Measurements from ENCODE around the gene KDM1B.
"Not testable (repeated sequence)": the region's sequence is repeated elsewhere in the genome, so short reads cannot be mapped to it uniquely, and the experiment has no call there.

KDM1B gene

GRCh38 chr6:18228590-18228989 lies 73.4 kb downstream of the KDM1B start:
- DNase-seq, ATAC-seq: not testable (repeated sequence)

DNA sequence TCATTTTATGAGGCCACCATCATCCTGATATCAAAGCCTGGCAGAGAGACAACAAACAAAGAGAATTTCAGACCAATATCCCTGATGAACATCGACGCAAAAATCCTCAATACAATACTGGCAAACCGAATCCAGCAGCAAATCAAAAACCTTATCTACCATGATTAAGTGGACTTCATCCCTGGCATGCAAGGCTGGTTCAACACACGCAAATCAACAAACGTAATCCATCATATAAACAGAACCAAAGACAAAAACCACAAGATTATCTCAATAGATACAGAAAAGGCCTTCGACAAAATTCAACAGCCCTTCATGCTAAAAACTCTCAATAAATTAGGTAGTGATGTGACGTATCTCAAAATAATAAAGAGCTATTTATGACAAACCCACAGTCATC lies 76.6 kb downstream of the KDM1B start:
- not testable (repeated sequence) for ATAC-seq, DNase-seq

DNA sequence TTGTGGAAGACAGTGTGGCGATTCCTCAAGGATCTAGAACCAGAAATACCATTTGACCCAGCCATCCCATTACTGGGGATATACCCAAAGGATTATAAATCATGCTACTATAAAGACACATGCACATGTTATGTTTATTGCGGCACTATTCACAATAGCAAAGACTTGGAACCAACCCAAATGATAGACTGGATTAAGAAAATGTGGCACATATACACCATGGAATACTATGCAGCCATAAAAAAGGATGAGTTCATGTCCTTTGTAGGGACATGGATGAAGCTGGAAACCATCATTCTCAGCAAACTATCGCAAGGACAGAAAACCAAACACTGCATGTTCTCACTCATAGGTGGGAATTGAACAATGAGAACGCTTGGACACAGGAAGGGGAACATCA lies 78.5 kb downstream of the KDM1B start:
- DNase-seq, ATAC-seq: not testable (repeated sequence)

DNA sequence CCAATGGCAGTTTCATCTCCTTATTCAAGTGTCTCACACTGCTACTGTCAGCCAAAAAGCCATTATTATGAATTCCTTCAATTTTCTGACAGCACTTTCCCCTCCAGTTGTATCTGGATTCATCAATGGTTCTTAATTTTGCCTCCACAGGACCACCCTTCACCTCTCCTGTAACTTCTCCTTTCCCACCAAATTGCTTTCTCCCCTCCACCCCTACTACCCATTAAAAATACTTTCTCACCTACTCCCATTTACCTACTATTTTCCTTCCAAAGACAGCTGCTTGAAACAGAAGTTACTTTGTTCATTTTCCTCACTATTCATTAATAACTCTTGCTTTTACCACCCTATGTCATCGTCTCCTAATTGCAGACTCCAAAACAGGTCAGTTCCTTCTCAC lies 79.3 kb downstream of the KDM1B start:
- ATAC-seq (no peak), DNase-seq (no peak)

DNA sequence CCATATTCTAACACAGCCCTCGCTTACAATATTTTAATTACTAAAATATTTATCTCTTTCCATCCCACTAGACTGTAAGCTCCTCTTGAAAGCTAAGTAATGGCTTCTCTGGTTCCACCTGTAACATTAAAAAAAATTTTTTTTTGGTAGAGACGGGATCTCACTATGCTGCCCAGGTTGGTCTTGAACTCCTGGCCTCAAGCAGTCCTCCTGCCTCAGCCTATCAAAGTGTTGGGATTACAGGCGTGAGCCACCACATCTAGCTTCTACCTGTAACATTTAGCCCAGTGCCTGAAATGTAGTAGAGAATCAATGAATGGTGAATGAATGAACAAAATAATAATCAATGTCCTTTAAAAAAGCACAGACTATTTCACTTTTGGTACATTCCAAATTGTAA lies 80.3 kb downstream of the KDM1B start:
- DNase-seq (no peak), ATAC-seq (no peak)

GRCh38 chr6:18237167-18237566 lies 81.9 kb downstream of the KDM1B start:
- no peak for DNase-seq
- no peak for ATAC-seq

GRCh38 chr6:18240230-18240629 lies 85.0 kb downstream of the KDM1B start:
- no peak for ATAC-seq
- DNase-seq: no peak

DNA sequence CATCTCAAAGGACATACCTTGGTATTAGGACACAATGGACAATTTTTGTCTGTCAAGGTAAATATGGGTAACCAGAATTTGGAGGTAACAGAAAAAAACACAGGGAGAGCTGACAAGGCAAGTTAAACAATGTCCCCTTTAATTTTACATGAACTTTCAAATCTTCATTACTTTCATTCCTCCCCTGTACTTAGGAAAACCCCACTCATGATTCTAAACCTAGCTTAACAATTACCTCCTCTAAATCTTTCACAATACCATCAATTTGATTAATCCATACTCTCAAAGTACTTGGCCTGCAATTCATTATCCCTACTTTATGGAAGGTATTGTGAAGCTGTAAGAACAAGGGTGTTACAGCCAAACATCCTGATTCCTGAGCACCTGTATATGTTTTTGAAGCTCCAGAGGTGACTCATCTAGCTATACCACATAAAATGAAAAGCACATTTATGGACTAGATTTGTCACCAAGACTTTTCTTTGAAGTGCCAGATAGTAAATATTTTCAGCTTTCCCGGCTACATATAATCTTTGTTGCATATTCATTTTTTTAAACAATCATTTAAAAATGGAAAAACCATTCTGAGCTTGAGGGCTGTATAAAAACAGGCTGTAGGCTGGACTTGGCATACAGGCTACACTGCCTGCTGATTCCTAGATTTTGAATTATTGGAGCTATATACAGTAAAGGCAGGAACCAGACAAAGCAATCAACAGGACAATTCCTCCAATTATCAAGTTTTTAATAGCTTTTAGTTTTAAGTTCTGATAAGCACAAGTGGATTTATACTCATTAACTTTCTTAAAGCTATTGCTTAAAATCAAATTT lies 86.2 kb downstream of the KDM1B start:
- ATAC-seq (peak; percentile 40), DNase-seq (no peak)

GRCh38 chr6:18242062-18242851 lies 87.0 kb downstream of the KDM1B start:
- no peak for DNase-seq
- no peak for ATAC-seq

- peak; percentile 48 for ATAC-seq
- no peak for DNase-seq
Measured at GRCh38 chr6:18243302-18243893, 88.2 kb downstream of the KDM1B start.

- ATAC-seq: no peak
- no peak for DNase-seq
Measured at GRCh38 chr6:18244251-18244650, 89.0 kb downstream of the KDM1B start.

DNA sequence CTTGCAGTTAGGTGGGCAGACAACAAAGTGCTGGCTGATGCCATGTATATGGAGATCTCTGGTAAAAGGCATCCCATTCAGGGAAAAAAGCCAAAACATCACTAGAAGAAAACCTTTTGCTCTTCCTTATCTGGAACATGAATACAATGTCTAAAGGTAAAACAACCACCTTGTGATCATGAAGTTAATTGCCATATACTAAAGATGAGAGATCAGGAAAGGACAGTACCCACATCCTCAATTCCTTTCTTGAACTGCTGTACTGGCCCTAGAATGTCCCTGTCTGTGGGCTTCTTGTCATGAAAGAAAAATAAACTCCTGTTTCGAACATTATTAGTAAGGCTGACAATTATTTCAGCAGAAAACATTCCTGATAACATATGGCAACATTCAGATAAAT lies 89.9 kb downstream of the KDM1B start:
- DNase-seq: no peak
- no peak for ATAC-seq

- peak; percentile 38 for DNase-seq
- peak; percentile 76 for ATAC-seq
Measured at GRCh38 chr6:18245642-18246041, 90.4 kb downstream of the KDM1B start.

GRCh38 chr6:18246205-18246604 lies 91.0 kb downstream of the KDM1B start:
- no peak for ATAC-seq
- DNase-seq: no peak

DNA sequence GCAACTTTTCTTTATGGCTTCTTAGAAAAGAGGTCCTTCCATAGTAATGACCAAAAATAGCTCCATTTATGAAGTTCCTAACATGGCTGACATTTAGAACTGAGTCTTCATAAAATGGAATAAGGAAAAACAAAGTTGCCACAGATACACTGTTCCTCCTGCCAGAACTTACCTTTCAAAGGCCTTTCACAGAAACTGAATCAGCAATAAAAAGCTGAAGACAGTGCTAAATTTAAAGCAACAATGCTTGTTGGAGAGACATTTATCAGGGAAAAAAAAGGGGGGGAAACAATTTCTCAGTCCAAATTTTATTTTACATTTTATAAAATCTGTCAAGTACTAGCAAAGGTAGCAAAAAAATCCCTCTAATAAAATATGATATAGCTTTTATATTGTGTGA lies 91.8 kb downstream of the KDM1B start:
- no peak for DNase-seq
- no peak for ATAC-seq

- DNase-seq (no peak), ATAC-seq (no peak)
Measured at GRCh38 chr6:18248698-18249097, 93.5 kb downstream of the KDM1B start.

- no peak for DNase-seq
- ATAC-seq: no peak
Measured at GRCh38 chr6:18249271-18249670, 94.0 kb downstream of the KDM1B start.

DNA sequence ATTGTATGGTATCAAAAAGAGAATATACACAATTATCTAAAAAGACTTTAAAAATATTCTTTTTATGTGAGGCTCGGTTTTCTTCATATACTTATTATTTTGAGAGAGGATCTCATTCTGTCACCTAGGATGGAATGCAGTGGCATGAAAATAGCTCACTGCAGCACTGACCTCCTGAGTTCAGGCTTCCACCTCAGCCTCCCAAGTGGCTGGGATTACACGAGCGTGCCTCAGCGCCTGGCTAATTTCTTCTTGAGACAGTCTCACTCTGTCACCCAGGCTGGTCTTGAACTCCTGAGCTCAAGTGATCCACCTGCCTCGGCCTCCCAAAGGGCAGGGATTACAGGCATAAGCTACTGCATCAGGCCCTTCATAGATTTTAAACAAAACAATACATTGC lies 98.4 kb downstream of the KDM1B start:
- ATAC-seq (no peak), DNase-seq (no peak)

DNA sequence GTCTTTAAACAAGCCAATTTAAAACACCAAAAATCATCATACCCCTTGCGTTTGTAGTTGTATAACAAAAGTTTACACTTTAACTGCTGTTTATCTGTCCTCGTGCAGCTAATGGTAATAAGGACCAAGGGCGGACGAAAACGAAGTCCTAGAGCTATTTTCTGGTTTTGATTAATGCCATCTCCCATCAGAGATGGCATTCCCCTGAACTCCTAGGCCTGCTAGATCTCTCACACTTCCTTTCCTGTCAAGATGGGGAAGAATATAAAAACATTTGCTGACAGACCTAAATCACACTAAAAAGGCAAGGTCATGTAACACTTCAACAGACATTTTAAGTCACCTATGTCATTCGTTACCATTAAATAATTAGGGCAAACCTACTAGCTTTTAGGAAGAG lies 99.6 kb downstream of the KDM1B start:
- no peak for DNase-seq
- no peak for ATAC-seq

- DNase-seq: no peak
- ATAC-seq: no peak
Measured at GRCh38 chr6:18259675-18260447, 104.6 kb downstream of the KDM1B start.

DNA sequence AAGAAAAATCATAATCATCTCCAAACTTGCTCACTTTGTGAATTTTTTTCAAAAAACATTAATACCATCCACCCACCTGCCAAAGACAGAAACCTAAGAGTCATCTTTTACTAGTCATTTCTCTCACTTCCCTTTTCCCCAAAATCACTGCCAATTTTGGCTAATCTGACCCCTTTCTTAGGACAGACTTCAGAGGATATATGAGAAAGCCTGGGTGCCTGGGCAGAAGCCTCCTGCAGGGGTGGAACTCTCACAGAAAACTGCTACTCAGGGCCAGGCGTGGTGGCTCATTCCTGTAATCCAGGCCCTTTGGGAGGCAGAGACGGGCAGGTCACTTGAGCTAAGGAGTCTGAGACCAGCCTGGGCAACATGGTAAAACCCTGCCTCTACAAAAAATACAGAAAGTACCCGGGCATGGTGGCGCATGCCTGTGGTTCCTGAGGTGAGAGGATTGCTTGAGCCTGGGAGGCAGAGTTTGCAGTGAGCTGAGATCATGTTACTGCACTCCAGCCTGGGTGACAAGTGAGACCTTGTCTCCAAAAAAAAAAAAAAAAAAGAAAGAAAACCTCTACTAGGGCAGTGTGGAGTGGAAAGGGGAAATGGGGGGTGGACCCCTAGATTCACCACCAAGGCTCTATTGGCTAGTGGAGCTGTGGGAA lies 105.4 kb downstream of the KDM1B start:
- DNase-seq: peak; percentile 35
- peak; percentile 12 for ATAC-seq

GRCh38 chr6:18261877-18262276 lies 106.7 kb downstream of the KDM1B start:
- DNase-seq: no peak
- ATAC-seq: no peak

Measured in stimulated activated naive CD8-positive, alpha-beta T cell treated with anti-CD3 and anti-CD28 coated beads, Interleukin-15, Interleukin-2, amounts not matched to agents 100 U/mL and 50 U/mL, for 24 hours (primary cell).